PC-3 (cell line): ENCODE results near the gene MAML2. TPM values are rescaled to one million over a fixed set of nuclear protein-coding genes. Genes with fewer than 3 reads are reported as not detected.
A peak's percentile ranks its signal among the peaks of the same experiment; 100 is the strongest.

Experiments
- ATAC-seq: fragments of 200-7000 bp; cut with Tn5 transposase; 2 replicates; pipeline ENCODE4 v1.9.1; 2020; ENCODE audit warnings: mild to moderate bottlenecking, moderate library complexity
- BruUV-seq: library from RNA; stranded (reverse); fragments of 400-500 nt; replicated peaks from 2 replicates; lab custom pipeline; 2021; lab: Mats Ljungman, UMichigan
- CTCF ChIA-PET: fragments of 300-600 bp; sonication (Branson Sonifier 250); formaldehyde crosslinking; loops from one replicate; lab custom pipeline; 2022; ENCODE audit warnings: antibody characterized with exemption; lab: Charles Lee
- POLR2A ChIA-PET: fragments of 300-600 bp; sonication (Branson Sonifier 250); formaldehyde crosslinking; loops from one replicate; lab custom pipeline; 2022; ENCODE audit warnings: antibody characterized with exemption; ENCODE audit not compliant: unreplicated experiment; lab: Charles Lee
- DNase-seq: peaks from one replicate; pipeline ENCODE4 v3.0.0-alpha.2; 2015
- H2AFZ ChIP-seq: fragments of 300-600 bp; sonication (generic); 2 replicates; pipeline ENCODE4 v1.6.0; 2016; ENCODE audit warnings: antibody characterized with exemption, low read length
- H3F3A ChIP-seq: fragments of 300-600 bp; sonication (generic); one replicate; pipeline ENCODE4 v1.6.0; 2017; ENCODE audit warnings: antibody characterized with exemption, low read length, control low read depth, mild to moderate bottlenecking; ENCODE audit not compliant: unreplicated experiment
- H3K27ac ChIP-seq: fragments of 300-600 bp; sonication (generic); 2 replicates; pipeline ENCODE4 v1.5.1; 2016; ENCODE audit warnings: mild to moderate bottlenecking, low read length
- H3K27me3 ChIP-seq: fragments of 300-600 bp; sonication (generic); 2 replicates; pipeline ENCODE4 v1.6.1; 2016; ENCODE audit warnings: low read length, mixed read lengths
- H3K36me3 ChIP-seq: fragments of 300-600 bp; sonication (generic); 2 replicates; pipeline ENCODE4 v1.6.1; 2016; ENCODE audit warnings: low read depth, mixed run types, low read length, mixed read lengths
- H3K4me1 ChIP-seq: fragments of 300-600 bp; sonication (generic); 2 replicates; pipeline ENCODE4 v1.5.1; 2016; ENCODE audit warnings: low read length; ENCODE audit not compliant: insufficient read depth
- H3K4me2 ChIP-seq: fragments of 300-600 bp; sonication (generic); 2 replicates; pipeline ENCODE4 v1.6.0; 2016; ENCODE audit warnings: low read length
- H3K4me3 ChIP-seq: fragments of 300-600 bp; sonication (generic); 2 replicates; pipeline ENCODE4 v1.5.1; 2016; ENCODE audit warnings: mild to moderate bottlenecking, low read length, mixed read lengths
- H3K79me2 ChIP-seq: fragments of 300-600 bp; sonication (generic); 2 replicates; pipeline ENCODE4 v1.6.1; 2017; ENCODE audit warnings: low read length, mixed read lengths
- H3K9ac ChIP-seq: fragments of 300-600 bp; sonication (generic); 2 replicates; pipeline ENCODE4 v1.6.0; 2016; ENCODE audit warnings: mild to moderate bottlenecking, low read length
- H3K9me2 ChIP-seq: fragments of 300-600 bp; sonication (generic); replicated peaks from 2 replicates; pipeline ENCODE4 v1.6.1; 2016; ENCODE audit warnings: mixed run types, low read length, mixed read lengths
- H3K9me3 ChIP-seq: fragments of 300-600 bp; sonication (generic); 2 replicates; pipeline ENCODE4 v1.6.1; 2016; ENCODE audit warnings: low read length, mixed read lengths
- H4K20me1 ChIP-seq: fragments of 300-600 bp; sonication (generic); 2 replicates; pipeline ENCODE4 v1.6.1; 2016; ENCODE audit warnings: low read length, mixed read lengths
- CTCF ChIP-seq: fragments of 300-600 bp; sonication (generic); conservative IDR thresholded peaks from 2 replicates; pipeline ENCODE4 v1.5.1; 2017; ENCODE audit warnings: antibody characterized with exemption, low read depth, mild to moderate bottlenecking, low read length
- EZH2 ChIP-seq: fragments of 300-600 bp; sonication (generic); IDR thresholded peaks from one replicate; pipeline ENCODE4 v1.6.1; 2017; ENCODE audit warnings: antibody characterized with exemption, mild to moderate bottlenecking, low read length; ENCODE audit not compliant: unreplicated experiment
- EZH2phosphoT487 ChIP-seq: fragments of 300-600 bp; sonication (generic); IDR thresholded peaks from 2 replicates; pipeline ENCODE4 v1.6.1; 2018; ENCODE audit warnings: mild to moderate bottlenecking, antibody characterized with exemption, low read length, borderline replicate concordance
- intact Hi-C: fragments of 100-400 bp; cut with micrococcal nuclease; formaldehyde crosslinking; loops from 2 replicates; pipeline ENCODE4 v1.9.0; 2023
- total RNA-seq: library from RNA; depleted of rRNA; stranded (reverse); fragments of >200 nt; gene quantifications from 2 replicates; pipeline ENCODE4 v1.2.3, GENCODE V29; 2014

The MAML2 gene
- total RNA-seq, 1 experiment from 2014 or later = 10.9 TPM

- no peak overlapping the region for H2AFZ ChIP-seq
- no peaks in the 10 kb centered on the region for H3K9me3 ChIP-seq
- ChIA-PET POLR2A (no interaction called here), CTCF (no interaction called here)
- no peaks in the 10 kb centered on the region for H3K79me2 ChIP-seq
- ATAC-seq = peak; percentile 98
- DNase-seq = peak; percentile 80
- TF ChIP-seq EZH2 (no peak), CTCF (no peak), EZH2phosphoT487 (no peak)
- H3K9ac ChIP-seq = no peak overlapping the region
- H3K4me3 ChIP-seq = no peak overlapping the region; the same call in 1 of the 2 replicates
- BruUV-seq = no TSS peak
- H3K4me1 ChIP-seq = peaks cover 12% of the 10 kb centered on the region
- no peaks in the 10 kb centered on the region for H4K20me1 ChIP-seq
- H3F3A ChIP-seq = no peaks in the 10 kb centered on the region
- no peaks in the 10 kb centered on the region for H3K27me3 ChIP-seq
- no peaks in the 10 kb centered on the region for H3K9me2 ChIP-seq
- no peaks in the 10 kb centered on the region for H3K36me3 ChIP-seq
- H3K27ac ChIP-seq = peak overlapping the region; percentile 31
- intact Hi-C loops = no loop called here
- H3K4me2 ChIP-seq = peak overlapping the region; percentile 29
These were observed 210.6 kb downstream of the MAML2 start for GRCh38 chr11:96132437-96132836.

GRCh38 chr11:96130061-96130620, 212.9 kb downstream of the MAML2 start:
- H3K27ac ChIP-seq = no peak overlapping the region
- no peaks in the 10 kb centered on the region for H3K9me2 ChIP-seq
- ChIA-PET CTCF (no interaction called here), POLR2A (no interaction called here)
- no peak overlapping the region for H3K9ac ChIP-seq
- BruUV-seq = no TSS peak
- no peaks in the 10 kb centered on the region for H3K9me3 ChIP-seq
- no peaks in the 10 kb centered on the region for H4K20me1 ChIP-seq
- H3K79me2 ChIP-seq = no peaks in the 10 kb centered on the region
- DNase-seq (no peak), ATAC-seq (no peak)
- no peak overlapping the region for H2AFZ ChIP-seq
- H3F3A ChIP-seq = no peaks in the 10 kb centered on the region
- intact Hi-C loops = no loop called here
- TF ChIP-seq CTCF = no peak
- no peak for TF ChIP-seq EZH2phosphoT487
- no peak for TF ChIP-seq EZH2
- H3K4me2 ChIP-seq = no peak overlapping the region
- H3K27me3 ChIP-seq = no peaks in the 10 kb centered on the region
- no peaks in the 10 kb centered on the region for H3K36me3 ChIP-seq
- H3K4me1 ChIP-seq = peaks cover 12% of the 10 kb centered on the region
- no peak overlapping the region for H3K4me3 ChIP-seq

- Histone ChIP-seq H3K79me2 (no peaks in the 10 kb centered on the region), H3K4me2 (no peak overlapping the region), H3K9me2 (no peaks in the 10 kb centered on the region), H3K4me3 (no peak overlapping the region), H3K4me1 (peaks cover 8% of the 10 kb centered on the region), H3K9me3 (no peaks in the 10 kb centered on the region), H4K20me1 (no peaks in the 10 kb centered on the region), H3K27me3 (no peaks in the 10 kb centered on the region), H3F3A (no peaks in the 10 kb centered on the region), H2AFZ (no peak overlapping the region), H3K27ac (no peak overlapping the region), H3K9ac (no peak overlapping the region), H3K36me3 (no peaks in the 10 kb centered on the region)
- DNase-seq (no peak), ATAC-seq (no peak)
- intact Hi-C loops = no loop called here
- no TSS peak for BruUV-seq
- ChIA-PET POLR2A (interaction anchor here (0.5 kb wide), 1 partner anchor 132 kb away, joined by 7 read pairs; no protein-coding TSS in a partner anchor), CTCF (no interaction called here)
- TF ChIP-seq CTCF = no peak
- no peak for TF ChIP-seq EZH2phosphoT487
- no peak for TF ChIP-seq EZH2
These were observed 215.4 kb downstream of the MAML2 start for GRCh38 chr11:96127596-96127959.
